GM23248 (cell line): ENCODE results near the gene GBX1. TPM values are rescaled to one million over a fixed set of nuclear protein-coding genes. Genes with fewer than 3 reads are reported as not detected.

Source experiments
- DNase-seq: peaks from one replicate; pipeline ENCODE4 v3.0.0-alpha.2; 2015
- H2AFZ ChIP-seq: fragments of 200-600 bp; sonication (generic); 2 replicates; pipeline ENCODE4 v1.6.1; 2016; ENCODE audit warnings: antibody characterized with exemption
- H3F3A ChIP-seq: fragments of 200-600 bp; sonication (generic); 2 replicates; pipeline ENCODE4 v1.6.1; 2016; ENCODE audit warnings: mild to moderate bottlenecking, antibody characterized with exemption, mixed run types; ENCODE audit not compliant: insufficient read depth
- H3K27ac ChIP-seq: fragments of 200-600 bp; sonication (generic); 2 replicates; pipeline ENCODE4 v1.5.1; 2016; ENCODE audit warnings: mild to moderate bottlenecking
- H3K27me3 ChIP-seq: fragments of 200-600 bp; sonication (generic); replicated peaks from 2 replicates; pipeline ENCODE4 v1.6.1; 2016; ENCODE audit warnings: mild to moderate bottlenecking; ENCODE audit not compliant: insufficient read depth
- H3K36me3 ChIP-seq: fragments of 200-600 bp; sonication (generic); 2 replicates; pipeline ENCODE4 v1.6.1; 2016; ENCODE audit warnings: low read depth, mild to moderate bottlenecking
- H3K4me1 ChIP-seq: fragments of 200-600 bp; sonication (generic); 2 replicates; pipeline ENCODE4 v1.6.1; 2016; ENCODE audit warnings: mild to moderate bottlenecking; ENCODE audit not compliant: insufficient read depth
- H3K4me2 ChIP-seq: fragments of 200-600 bp; sonication (generic); one replicate; pipeline ENCODE4 v1.6.1; 2016; ENCODE audit warnings: mild to moderate bottlenecking; ENCODE audit not compliant: unreplicated experiment
- H3K4me3 ChIP-seq: fragments of 200-600 bp; sonication (generic); 2 replicates; pipeline ENCODE4 v1.5.1; 2016; ENCODE audit warnings: mild to moderate bottlenecking
- H3K79me2 ChIP-seq: fragments of 200-600 bp; sonication (generic); 2 replicates; pipeline ENCODE4 v1.6.1; 2016; ENCODE audit warnings: mild to moderate bottlenecking; ENCODE audit not compliant: insufficient read depth
- H3K9ac ChIP-seq: fragments of 200-600 bp; sonication (generic); 2 replicates; pipeline ENCODE4 v1.6.1; 2016; ENCODE audit warnings: mild to moderate bottlenecking
- H3K9me2 ChIP-seq: fragments of 200-600 bp; sonication (generic); 2 replicates; pipeline ENCODE4 v1.6.1; 2016; ENCODE audit warnings: mixed run types, mild to moderate bottlenecking, moderate library complexity; ENCODE audit not compliant: insufficient read depth
- H3K9me3 ChIP-seq: fragments of 200-600 bp; sonication (generic); one replicate; pipeline ENCODE4 v1.6.1; 2017; ENCODE audit warnings: low read depth
- H4K20me1 ChIP-seq: fragments of 200-600 bp; sonication (generic); 2 replicates; pipeline ENCODE4 v1.6.0; 2016; ENCODE audit not compliant: insufficient read depth
- EZH2 ChIP-seq: fragments of 200-600 bp; sonication (generic); IDR thresholded peaks from 2 replicates; pipeline ENCODE4 v1.6.1; 2018; ENCODE audit warnings: antibody characterized with exemption, mild to moderate bottlenecking; ENCODE audit not compliant: insufficient read depth, poor library complexity, severe bottlenecking
- EZH2phosphoT487 ChIP-seq: fragments of 200-600 bp; sonication (generic); IDR thresholded peaks from 2 replicates; pipeline ENCODE4 v1.6.1; 2018; ENCODE audit warnings: antibody characterized with exemption, moderate library complexity, mild to moderate bottlenecking, low read depth; ENCODE audit not compliant: insufficient read depth
- WGBS, 2 experiments: methylation state at CpG; one replicate each; pipeline ENCODE4 v1.1.6; 2015 to 2017; ENCODE audit warnings: low lambda C conversion rate in 2 of 2, low coverage in 1 of 2; ENCODE audit errors: missing lambda C conversion rate in 2 of 2; 5-methylcytosine and 5-hydroxymethylcytosine counted together
- in situ Hi-C: fragments of 300-500 bp; cut with MboI; formaldehyde crosslinking; loops from 2 replicates; pipeline ENCODE4 v1.15.0; 2020
- polyA plus RNA-seq: library from polyadenylated mRNA; unstranded; fragments of >200 nt; fragmentation: Nextera tagmentation; extraction: Ambion mirVana; gene quantifications from 2 replicates; pipeline ENCODE4 v1.2.1, GENCODE V29; 2016
- total RNA-seq: library from RNA; depleted of rRNA; stranded (reverse); fragments of >200 nt; shearing (Covaris generic); gene quantifications from 2 replicates; pipeline ENCODE4 v1.2.3, GENCODE V29; 2014

Gene GBX1
- total and polyA plus RNA-seq, 2 experiments from 2014 or later, result not detected

DNA sequence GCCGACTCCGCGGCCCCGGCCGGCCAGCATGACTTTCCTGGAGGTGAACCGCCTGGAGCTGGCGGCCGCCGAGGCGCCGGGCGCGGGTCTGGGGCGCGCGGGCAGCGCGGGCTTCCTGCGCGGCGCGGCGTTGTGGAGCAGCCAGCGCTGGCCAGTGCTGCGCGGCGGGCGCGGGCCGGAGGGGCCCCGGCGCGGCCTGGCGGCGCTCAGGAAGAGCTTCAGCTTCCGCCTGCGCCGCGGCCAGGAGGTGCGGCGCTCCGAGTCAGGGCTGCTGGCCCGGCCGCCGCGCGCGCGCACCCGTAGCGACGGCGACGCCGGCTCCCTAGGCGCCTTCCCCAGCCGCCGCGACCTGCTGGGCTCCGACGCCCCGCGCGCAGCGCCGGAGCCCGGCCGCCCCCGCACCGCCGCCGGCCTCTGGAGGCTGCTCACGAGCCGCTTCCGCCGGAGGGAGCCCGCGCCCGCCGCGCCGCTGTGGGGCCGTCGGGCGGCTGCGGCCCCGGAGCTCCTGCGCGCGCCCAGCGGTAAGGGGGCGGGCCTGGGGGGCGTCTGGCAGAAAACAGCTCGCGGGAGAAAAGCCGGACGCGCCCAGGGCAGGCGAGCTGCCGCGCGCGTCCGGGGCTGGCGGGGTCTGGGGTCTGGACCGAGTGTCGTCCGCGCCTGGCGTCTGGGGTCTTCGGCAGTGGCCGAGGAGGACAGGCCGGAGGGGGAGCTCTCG is 52.2 kb downstream of the GBX1 start:
- Histone ChIP-seq H2AFZ (no peak overlapping the region), H3K9me2 (no peaks in the 10 kb centered on the region), H3K79me2 (peaks cover 58% of the 10 kb centered on the region), H3K9ac (no peak overlapping the region), H3K4me2 (no peak overlapping the region), H3K27ac (no peak overlapping the region), H3F3A (peaks cover 13% of the 10 kb centered on the region), H3K27me3 (no peaks in the 10 kb centered on the region), H3K36me3 (no peaks in the 10 kb centered on the region; the same call in 1 of the 2 replicates), H3K4me3 (no peak overlapping the region), H3K4me1 (peaks cover 13% of the 10 kb centered on the region), H4K20me1 (no peaks in the 10 kb centered on the region), H3K9me3 (no peaks in the 10 kb centered on the region)
- WGBS, 2 experiments, result 17 to 35% methylated on average over 34 to 47 of the region's 114 CpGs
- in situ Hi-C loops, result no loop called here
- no peak for TF ChIP-seq EZH2
- TF ChIP-seq EZH2phosphoT487, result no peak
- peak; percentile 70 for DNase-seq

DNA sequence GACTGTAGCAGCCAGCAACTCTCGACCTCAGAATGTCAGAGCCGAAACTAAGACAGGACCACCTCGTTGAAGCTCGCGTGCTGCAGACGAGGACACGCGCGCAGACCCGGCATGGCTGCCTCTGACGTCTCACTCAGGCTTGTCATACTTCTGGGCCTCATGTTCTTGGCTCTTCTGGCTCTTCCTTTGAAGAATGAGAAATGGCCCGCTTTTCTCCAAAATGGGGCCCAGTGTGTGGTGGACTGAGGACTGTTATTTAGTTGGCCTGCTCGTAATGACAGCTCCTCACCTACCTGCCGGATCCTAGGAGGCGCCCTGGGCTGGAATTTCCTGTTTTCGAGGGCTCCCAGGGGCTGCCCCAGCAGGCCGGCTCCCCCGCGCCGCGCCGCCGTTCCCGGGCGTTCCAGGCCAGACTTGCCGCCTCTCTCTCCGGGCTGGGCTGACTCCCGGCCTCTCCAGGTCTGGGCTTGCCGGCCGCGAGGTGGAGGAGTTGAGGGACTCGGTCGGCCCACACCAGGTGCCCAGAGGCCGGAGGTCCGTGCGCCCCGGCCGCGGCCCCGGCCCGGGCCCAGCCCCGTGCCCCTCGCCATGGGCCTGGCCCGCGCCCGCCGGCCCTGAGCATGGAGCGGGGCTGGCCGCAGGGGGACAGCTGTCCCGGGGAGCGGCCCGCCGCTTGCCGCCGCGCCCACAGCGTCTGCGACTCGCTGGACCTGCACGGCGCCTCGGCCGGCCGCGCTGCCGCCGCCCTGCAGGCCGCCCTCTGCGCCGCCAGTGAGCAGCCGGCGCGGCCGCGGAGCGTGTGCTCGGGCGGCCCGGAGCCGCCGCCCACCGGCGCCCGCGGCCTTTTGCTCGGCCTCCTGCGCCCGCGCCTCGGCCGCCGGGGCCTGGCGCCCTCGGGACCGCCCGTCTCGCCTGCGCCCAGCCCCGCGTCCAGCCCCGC is 53.1 kb downstream of the GBX1 start:
- no peaks in the 10 kb centered on the region; the same call in 1 of the 2 replicates for H3K36me3 ChIP-seq
- H3K79me2 ChIP-seq, result peaks cover 66% of the 10 kb centered on the region
- no peaks in the 10 kb centered on the region for H3K27me3 ChIP-seq
- TF ChIP-seq EZH2 (no peak), EZH2phosphoT487 (no peak)
- no peak overlapping the region for H2AFZ ChIP-seq
- peaks cover 15% of the 10 kb centered on the region for H3K4me1 ChIP-seq
- no peak overlapping the region for H3K4me3 ChIP-seq
- H4K20me1 ChIP-seq, result no peaks in the 10 kb centered on the region
- no peaks in the 10 kb centered on the region for H3K9me2 ChIP-seq
- peaks cover 17% of the 10 kb centered on the region for H3F3A ChIP-seq
- 0 out of 2 replicates have a peak overlapping the region, but pooled peaks have one; percentile 7 for H3K9ac ChIP-seq
- 45 to 53% methylated on average over 46 to 72 of the region's 101 CpGs for WGBS, 2 experiments
- H3K9me3 ChIP-seq, result no peaks in the 10 kb centered on the region
- H3K4me2 ChIP-seq, result no peak overlapping the region
- peak overlapping the region; percentile 35 for H3K27ac ChIP-seq
- in situ Hi-C loops, result no loop called here
- DNase-seq, result peak; percentile 63

DNA sequence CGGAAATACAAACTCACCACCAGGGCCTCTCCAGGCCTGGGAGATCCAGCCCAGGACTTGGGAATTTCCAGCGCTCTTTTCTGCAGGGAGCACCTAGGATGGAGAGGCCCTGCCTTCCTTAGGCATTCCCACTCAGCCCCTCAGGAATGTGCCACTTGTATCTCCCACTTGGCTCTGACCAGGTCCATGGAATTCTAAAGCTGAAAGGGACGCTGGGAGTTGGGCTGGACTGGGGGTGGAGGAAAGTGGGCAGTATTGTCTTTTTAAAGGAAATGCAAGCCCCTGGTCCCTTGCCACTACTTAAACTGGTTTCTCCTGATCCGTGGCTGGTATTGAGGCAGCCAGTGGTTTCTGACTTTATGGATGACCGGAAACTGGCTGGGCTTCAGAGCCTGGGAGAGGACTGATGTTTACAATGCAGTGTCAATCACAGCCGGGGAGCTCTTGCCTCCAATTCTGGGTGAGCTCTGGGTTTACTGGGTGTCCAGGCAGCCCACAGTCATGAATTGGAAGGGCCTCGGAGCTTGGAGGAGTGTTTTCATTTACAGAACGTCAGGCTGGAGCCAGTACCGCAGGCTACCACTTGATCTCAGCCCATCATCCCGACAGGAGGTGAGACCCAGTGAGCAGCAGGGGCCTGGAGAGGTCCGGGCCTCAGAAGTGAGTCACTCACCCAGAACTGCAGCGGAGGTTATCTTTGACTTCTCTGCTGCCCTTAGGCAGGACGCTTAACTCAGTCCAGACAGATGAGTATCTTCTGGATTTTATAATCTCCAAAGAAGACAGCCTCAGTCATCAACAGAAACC is 53.9 kb downstream of the GBX1 start:
- Histone ChIP-seq H3K4me3 (no peak overlapping the region), H3K27me3 (no peaks in the 10 kb centered on the region), H2AFZ (no peak overlapping the region), H3K79me2 (peaks cover 75% of the 10 kb centered on the region), H4K20me1 (no peaks in the 10 kb centered on the region), H3K9me2 (no peaks in the 10 kb centered on the region), H3K4me1 (peaks cover 15% of the 10 kb centered on the region), H3K9ac (0 out of 2 replicates have a peak overlapping the region, but pooled peaks have one; percentile 7), H3K9me3 (no peaks in the 10 kb centered on the region), H3K36me3 (no peaks in the 10 kb centered on the region), H3F3A (peaks cover 17% of the 10 kb centered on the region), H3K27ac (peak overlapping the region; percentile 35), H3K4me2 (no peak overlapping the region)
- no peak for TF ChIP-seq EZH2
- TF ChIP-seq EZH2phosphoT487, result no peak
- in situ Hi-C loops, result no loop called here
- peak; percentile 51 for DNase-seq
- WGBS, 2 experiments, result 61 to 71% methylated on average over 11 to 13 of the region's 13 CpGs
